ENCODE measurements around the gene METRNL. TPM values are rescaled to one million over a fixed set of nuclear protein-coding genes. Genes with fewer than 3 reads are reported as not detected.
"Not testable (repeated sequence)": the region's sequence is repeated elsewhere in the genome, so short reads cannot be mapped to it uniquely, and the experiment has no call there.

Gene METRNL
- total RNA-seq, 1 experiment from 2014 or later = 32.4 TPM

DNA sequence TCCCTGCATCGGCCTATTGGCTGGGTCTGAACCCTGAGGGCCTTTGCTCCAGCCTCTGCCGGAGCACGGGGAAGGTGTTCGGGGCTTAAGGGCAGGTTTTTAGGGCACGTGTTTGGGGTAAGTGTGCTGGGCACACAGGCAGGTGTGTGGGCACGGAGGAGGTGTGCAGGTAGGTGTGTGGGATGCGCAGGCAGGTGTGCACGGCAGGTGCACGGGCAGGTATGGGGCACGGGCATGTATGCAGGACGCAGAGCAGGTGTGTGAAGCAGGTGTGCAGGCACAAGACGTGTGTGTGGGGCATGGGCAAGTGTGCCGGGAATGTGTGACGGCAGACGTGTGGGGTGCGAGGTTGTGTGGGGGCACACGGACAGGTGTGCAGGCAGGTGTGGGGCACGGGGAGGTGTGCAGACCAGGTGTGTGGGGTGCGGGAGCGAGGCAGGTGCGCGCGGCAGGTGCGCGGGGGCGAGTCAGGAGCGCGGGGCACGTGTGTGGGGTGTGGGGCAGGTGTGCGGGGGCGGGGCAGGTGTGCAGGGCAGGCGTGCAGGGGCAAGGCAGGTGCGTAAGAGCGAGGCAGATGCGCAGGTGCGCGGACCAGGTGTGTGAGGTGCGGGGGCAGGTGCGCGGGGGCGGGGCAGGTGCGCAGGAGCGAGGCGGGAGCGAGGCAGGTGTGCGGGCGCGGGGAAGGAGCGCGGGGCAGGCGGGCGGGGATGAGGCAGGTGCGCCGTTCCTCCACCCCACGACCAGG lies 28.6 kb upstream of the METRNL start:
- no peak for DNase-seq (ENCODE audit: low read depth)
- in situ Hi-C loops (cut with HindIII; ENCODE audit: low pct_unique_long_range_greater_than_20kb, low sequenced_read_pairs) = no loop called here

DNA sequence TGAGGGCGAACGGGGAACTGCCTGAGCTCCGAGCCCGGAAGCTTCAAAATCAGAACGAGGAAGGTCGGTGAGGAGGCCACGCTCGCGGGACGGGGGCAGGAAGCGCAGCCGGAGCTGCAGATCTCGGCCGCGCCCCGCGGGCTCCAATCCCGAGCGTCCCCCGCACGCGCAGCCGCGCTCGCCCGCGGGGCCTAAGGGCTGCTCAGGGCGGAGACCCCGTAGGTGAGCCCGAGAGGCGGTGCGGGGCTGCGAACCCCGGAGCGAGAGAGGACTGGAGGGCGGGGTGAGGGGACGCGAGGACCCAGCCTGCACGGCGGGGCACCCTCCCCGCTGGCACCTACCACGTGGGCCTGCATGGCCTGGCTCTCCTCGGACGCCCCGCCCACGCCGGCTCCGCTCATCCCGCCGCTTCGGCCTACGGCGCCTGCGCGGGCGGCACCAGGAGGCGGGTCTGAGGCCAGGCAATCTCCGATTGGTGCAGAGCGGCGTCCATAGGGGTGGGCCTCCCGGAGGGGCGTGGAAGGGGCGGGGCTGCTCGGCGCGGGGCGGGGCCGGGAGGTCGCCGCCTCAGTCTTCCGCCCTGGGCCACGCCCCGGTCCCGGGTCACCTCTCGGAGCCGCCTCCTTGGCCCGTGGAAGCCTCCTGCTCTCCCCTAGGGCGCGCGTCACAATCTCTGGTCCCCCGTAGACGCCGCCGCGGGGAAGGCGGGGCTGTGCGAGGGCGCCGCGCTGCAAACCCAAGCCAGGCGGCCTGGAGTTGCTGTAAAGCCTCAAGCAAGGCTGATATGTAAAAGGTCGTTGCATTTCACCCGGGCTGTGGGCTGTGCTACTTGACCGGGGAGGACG lies 27.8 kb upstream of the METRNL start:
- in situ Hi-C loops (cut with HindIII; ENCODE audit: low pct_unique_long_range_greater_than_20kb, low sequenced_read_pairs) = no loop called here
- DNase-seq (ENCODE audit: low read depth) = peak; percentile 96

DNA sequence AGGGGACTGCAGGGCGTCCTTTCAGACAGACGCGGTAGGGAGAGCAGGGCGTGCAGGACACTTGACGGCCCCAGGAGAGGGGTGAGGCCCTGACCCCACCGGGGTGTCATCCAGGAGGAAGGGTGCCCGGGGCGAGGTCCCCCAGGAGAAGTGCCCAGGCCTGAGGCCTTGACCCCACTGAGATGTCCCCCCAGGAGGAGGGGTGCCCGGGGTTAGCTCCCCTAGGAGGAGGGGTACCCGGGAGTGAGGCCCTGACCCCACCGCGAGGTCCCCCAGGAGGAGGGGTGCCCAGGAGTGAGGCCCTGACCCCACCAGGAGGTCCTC lies 27.2 kb upstream of the METRNL start:
- in situ Hi-C loops (cut with HindIII; ENCODE audit: low pct_unique_long_range_greater_than_20kb, low sequenced_read_pairs) = no loop called here

DNA sequence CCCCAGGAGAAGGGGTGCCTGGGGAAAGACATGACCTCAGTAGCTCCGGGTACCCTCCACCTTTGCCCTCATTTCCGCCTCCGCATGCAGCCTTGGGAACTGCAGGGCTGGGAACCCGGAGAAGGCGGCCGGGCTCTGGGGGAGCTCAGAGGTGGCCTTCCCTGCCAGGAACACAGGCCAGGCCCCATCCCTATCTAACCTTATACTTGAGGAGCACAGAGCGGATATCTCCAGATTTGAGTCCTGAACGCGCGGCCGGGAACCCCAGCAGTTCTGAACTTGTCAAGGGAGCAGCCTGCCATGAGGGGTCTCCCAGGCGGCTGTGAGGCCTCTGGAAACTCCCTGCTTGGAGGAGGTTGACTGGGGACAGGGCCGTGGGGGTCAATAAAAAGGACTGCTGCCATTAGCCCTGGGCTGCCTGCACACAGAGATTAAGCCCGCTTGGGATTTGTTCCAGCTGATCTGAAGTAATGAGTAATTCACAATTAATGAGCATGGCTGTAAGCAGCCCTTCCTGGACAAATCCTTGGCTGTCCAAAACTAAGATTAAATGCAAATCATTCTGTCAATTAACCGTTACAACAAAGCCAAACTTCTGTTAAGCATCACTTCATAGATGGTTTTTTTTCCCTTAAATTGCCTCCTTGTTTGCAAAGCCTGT lies 26.3 kb upstream of the METRNL start:
- in situ Hi-C loops (cut with HindIII; ENCODE audit: low pct_unique_long_range_greater_than_20kb, low sequenced_read_pairs) = no loop called here
- no peak for DNase-seq (ENCODE audit: low read depth)

More for the DNA sequence above, 27.2 kb upstream of the METRNL start:
- DNase-seq (ENCODE audit: low read depth) = no peak

DNA sequence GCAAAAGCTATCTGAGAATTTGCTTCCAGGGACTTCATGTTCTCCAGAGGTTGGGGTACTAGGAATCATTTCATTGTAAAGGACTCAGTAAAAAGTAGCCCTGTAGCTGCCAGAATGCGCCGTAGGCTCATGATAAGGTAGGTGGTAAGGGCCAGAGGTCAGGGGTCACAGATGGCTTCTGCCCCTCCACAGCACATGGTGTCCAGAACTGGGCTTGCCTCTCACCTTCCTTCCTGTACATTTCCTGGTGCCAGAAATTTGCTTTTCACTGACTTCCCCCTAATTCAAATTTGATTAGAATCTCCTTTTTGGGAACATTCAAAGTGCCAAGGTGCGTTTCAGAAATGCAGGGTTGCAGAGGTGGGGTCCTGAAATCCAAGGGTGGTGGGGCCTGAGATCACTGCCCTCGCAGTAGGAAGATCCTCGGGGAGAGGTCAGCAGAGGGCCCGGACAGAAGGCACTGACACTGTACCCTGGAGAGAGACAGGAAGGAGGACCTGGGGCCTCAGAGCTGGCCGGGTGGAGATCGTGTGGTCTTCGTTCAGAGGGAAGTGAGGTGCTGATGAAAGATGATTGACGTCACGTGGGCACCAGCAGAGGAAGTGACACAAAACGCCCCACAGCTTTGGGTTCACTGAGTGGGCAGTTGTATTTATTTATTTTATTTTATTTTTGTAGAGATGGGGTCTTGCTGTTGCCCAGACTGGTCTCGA lies 25.5 kb upstream of the METRNL start:
- in situ Hi-C loops (cut with HindIII; ENCODE audit: low pct_unique_long_range_greater_than_20kb, low sequenced_read_pairs) = no loop called here

DNA sequence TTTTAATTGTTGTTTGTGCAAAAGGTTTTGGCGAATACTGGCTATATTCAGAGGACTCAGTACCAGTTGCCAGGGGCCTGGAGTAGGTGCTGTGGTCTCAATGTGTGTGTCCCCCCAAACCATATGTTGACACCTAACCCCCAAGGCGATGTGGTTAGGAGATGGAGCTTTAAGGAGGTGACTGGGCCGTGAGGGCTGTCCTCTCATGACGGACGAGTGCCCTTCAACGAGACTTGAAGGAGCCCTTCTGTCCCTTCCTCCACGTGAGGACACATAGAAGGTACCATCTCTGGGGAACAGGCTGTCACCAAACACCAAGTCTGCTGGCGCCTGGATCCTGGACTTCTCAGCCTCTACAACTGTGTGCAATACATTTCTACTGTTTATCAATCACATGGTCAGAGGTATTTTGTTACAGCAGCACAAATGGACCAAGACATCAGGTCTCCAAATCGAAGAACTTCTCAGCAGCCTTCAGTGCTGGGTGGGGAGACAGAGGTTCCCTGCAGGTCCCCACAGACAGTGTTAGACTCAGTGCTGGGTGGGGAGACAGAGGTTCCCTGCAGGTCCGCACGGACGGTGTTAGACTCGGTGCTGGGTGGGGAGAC lies 24.8 kb upstream of the METRNL start:
- in situ Hi-C loops (cut with HindIII; ENCODE audit: low pct_unique_long_range_greater_than_20kb, low sequenced_read_pairs) = no loop called here
- no peak for DNase-seq (ENCODE audit: low read depth)

More for the DNA sequence above, 25.5 kb upstream of the METRNL start:
- no peak for DNase-seq (ENCODE audit: low read depth)

DNA sequence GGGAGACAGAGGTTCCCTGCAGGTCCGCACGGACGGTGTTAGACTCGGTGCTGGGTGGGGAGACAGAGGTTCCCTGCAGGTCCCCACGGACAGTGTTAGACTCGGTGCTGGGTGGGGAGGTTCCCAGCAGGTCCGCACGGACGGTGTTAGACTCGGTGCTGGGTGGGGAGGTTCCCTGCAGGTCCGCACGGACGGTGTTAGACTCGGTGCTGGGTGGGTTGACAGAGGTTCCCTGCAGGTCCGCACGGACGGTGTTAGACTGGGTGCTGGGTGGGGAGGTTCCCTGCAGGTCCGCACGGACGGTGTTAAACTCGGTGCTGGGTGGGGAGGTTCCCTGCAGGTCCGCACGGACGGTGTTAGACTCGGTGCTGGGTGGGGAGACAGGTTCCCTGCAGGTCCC lies 24.2 kb upstream of the METRNL start:
- in situ Hi-C loops (cut with HindIII; ENCODE audit: low pct_unique_long_range_greater_than_20kb, low sequenced_read_pairs) = not testable (repeated sequence)

DNA sequence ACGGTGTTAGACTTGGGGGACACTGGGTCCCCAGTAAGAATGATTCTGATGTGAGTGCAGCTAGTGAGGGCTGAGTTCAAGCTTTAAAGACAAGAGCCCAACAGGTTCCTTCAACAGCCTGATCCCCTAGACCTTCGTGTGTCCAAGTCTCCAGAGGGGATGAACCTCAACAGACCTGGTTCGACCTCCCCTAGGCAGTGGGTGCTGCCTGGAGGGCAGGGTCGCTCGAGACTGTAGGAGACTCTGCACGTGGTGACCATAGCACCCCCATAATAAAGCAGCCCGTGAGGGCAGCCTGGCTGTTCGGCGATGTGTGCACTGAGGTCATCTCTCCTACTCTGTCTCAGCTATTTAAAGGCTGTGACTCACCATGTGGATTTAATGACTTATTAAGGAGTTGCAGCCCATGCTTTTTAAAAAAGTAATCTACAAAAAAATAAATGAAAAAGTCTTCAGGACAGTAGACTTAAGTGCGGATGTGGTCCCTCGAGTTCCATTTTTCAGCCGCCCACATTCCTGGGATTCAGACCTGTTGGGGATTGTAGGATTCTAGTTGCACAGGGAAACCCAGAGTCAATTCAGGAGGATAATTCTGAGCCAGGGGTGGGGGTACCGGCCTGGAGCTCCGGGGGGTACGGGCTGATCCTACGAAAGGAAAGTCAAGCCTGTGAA lies 23.4 kb upstream of the METRNL start:
- peak; percentile 67 for DNase-seq (ENCODE audit: low read depth)
- in situ Hi-C loops (cut with HindIII; ENCODE audit: low pct_unique_long_range_greater_than_20kb, low sequenced_read_pairs) = no loop called here

More for the DNA sequence above, 24.2 kb upstream of the METRNL start:
- DNase-seq (ENCODE audit: low read depth) = not testable (repeated sequence)

DNA sequence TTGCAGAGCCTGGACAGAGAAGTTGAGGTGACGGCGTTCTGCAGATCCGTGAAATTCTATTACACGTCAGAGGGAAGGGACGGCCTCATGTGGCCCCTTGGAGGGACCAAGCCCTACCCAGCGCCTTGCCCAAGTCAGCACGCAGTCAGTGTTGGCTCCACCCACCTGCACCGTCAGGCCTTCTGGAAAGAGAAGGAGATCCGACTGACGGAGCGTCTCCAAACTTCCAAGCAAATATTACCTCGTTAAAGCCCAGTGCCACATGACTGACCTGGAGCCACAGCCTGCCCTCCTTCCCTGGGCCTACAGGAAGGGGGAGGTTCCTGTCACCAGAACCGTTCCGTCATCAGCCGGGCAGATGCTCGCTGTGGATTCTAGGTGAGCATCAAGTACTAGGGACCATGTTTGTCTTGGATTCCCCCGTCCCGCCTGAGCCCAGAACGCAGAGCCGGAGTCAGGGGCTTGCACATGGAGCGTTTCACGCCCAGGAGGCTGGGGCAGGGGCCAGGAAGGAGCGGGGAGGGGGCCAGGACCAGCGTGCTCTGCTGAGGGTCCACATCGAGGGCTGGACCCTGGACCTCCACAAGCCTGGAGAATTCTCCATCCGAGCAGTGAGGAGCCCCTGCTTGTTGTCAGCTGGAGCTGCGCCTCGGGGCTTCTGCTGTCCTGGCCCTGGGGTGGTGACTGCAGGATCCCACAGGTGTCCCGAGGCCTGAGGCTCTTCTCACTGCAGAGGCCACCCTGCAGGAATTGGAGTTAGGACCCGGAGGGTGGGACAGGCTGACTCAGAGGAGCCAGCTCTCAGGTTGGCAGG lies 22.6 kb upstream of the METRNL start:
- DNase-seq (ENCODE audit: low read depth) = peak; percentile 51
- in situ Hi-C loops (cut with HindIII; ENCODE audit: low pct_unique_long_range_greater_than_20kb, low sequenced_read_pairs) = no loop called here

DNA sequence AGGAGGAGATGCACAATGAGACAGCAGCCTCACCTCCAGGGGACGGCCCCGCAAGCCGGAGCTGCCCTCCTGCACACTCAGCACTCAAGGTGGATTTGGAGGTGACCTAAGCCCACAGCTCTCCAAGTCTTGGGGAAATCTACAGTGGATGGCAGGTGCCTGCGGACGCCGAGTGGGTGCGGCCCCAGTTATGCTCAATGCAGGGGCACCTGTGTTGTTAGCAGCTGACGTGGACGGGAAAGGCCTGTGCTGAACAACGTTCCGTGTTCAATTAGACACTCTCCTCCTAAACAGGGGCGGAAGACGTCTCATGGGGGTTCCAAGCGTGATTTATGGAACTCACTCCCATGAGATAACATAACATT lies 22.0 kb upstream of the METRNL start:
- in situ Hi-C loops (cut with HindIII; ENCODE audit: low pct_unique_long_range_greater_than_20kb, low sequenced_read_pairs) = no loop called here
- no peak for DNase-seq (ENCODE audit: low read depth)

DNA sequence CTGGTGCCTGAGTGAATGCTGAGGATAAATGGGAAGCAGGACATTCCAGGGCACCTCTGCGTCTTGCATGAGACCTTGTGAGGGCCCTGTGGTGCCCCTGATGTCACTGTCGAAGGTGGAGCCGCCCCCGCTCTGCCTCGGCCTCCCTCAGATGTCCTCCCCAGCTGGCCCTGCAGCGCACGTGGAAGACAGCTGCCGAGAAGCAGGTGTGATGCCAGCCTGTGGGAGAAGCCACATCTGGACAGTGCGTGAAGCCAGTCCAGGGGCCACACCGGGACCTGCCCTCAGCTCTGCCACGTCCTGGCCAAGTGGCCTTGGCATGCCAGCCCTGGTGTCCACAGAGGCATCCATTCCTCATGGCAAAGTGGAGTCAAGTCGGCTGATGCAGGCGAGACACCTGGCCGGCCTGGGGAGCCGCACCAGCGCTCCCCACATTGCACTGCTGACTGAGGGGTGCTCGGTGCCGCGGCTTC lies 21.6 kb upstream of the METRNL start:
- in situ Hi-C loops (cut with HindIII; ENCODE audit: low pct_unique_long_range_greater_than_20kb, low sequenced_read_pairs) = no loop called here
- no peak for DNase-seq (ENCODE audit: low read depth)

DNA sequence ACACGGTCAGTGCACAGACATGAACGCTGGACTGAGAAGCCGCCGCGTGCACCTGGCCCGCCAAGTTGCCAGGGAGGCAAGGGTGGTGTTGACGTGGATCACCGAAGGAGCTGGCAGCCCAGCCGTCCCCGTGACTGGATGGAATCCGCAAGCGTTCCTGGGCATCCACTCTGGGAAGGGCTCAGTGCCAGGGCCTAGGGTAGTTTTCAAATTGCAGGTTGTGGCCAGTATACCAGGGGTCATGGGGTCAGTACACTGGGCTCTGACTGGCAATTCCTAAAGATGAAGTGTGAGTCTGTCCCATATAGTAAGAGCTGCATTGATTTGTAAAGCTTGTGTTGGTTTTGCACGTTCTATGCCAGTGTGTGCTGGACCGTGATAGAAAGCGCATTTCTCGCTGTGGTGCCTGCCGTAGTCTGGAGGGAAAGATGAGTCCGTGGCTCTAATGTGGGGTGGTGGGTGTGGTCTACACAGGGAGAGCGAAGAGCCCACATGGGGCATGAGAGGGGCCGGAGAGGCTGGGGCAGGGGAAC lies 21.1 kb upstream of the METRNL start:
- in situ Hi-C loops (cut with HindIII; ENCODE audit: low pct_unique_long_range_greater_than_20kb, low sequenced_read_pairs) = no loop called here

DNA sequence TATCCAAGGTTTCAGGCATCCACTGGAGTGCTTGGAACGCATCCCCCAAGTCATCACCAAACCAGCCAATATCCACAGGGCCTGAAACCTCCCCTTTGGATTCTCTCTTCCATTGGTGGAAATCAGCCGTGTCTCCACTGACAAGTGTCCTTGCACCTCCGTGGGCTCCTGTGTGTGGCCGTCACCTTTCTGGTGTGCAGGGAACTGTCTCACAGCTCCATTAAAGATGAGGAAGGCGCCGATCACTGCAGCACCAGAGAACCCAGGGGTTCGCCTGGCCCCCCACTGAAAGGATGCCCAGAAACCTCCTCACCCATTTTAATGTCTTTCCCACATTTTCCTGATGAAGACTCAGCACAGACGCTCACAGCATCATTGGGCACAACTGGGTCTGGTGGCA lies 17.8 kb upstream of the METRNL start:
- in situ Hi-C loops (cut with HindIII; ENCODE audit: low pct_unique_long_range_greater_than_20kb, low sequenced_read_pairs) = no loop called here
- DNase-seq (ENCODE audit: low read depth) = no peak

More for the DNA sequence above, 21.1 kb upstream of the METRNL start:
- no peak for DNase-seq (ENCODE audit: low read depth)

DNA sequence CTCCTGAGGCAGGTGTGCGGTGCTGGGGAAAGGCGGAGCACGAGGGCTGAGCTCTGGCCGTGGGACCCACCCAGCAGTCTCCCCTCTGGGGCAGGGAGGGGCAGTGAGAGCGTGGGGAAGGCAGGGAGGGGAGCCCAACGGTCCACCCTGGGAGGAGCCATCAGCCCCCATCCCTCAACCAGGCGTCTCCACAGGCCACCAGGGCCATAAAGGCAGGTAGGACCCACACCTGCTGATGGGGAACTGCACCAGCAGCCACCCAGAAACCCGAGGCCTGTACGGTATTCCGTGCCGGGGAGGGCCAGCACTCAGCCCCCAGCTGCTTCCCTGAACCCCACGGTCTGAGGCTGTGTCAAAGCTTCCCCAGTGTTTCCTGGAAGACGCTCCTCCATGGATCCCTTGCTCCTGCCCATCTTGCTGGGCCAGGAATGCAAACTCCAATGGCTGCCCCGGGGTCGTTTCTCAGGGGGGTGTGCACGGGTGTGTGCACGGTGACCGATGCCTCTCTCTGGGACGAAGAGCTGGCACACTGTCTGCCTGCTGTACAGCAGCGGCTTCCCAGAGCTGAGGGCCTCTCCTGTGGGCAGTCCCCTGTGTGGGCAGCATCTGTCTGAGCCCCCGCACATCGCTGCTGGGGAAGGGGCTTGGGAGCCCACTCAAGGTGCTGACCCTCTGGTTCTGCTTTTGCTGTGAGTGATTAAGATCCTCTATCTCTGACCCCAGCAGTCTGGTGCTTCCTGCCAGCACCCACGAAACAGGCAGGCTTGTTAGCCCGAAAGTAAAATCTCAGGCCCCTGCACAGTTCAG lies 17.2 kb upstream of the METRNL start:
- no peak for DNase-seq (ENCODE audit: low read depth)
- in situ Hi-C loops (cut with HindIII; ENCODE audit: low pct_unique_long_range_greater_than_20kb, low sequenced_read_pairs) = no loop called here

DNA sequence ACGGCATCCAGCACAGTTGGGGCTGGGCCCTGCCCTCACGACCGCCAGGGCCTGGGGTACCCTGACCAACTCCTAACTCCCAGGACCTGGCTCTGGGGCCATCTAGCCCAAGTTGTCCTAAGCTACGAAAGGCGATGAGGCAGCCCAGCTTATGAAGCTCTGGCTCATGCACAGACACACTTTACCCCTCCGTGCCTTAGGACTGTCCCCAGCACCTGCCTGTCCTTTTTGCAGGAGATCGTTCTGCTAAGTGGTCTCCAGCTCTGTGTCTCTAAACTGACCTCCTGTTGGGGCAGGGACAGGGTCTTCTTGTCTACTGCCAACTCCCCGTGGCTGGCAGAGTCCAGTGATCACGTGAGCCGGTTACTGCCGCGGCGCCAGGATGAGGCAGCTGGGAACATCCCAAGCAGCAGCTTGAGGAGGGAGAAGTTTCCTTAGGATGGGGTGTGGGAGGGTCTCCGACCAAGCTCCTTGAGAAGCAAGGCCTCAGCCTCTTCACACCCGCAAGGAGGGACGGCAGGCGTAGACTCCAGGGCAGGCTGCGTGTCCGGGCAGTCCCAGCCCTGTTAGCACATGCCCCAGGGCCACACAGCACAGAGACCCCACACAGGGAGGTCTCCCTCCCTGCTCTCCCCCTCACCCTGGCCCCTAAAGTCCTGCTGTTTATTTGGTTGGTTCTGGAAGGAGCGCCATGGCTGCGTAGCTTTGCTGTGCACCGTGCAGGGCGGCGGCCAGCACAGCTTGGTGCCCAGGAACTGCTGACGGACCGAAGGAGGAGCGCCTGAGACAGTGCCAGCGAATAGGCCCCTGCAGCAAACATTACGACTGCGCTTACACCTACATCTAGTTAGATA lies 16.4 kb upstream of the METRNL start:
- no peak for DNase-seq (ENCODE audit: low read depth)
- in situ Hi-C loops (cut with HindIII; ENCODE audit: low pct_unique_long_range_greater_than_20kb, low sequenced_read_pairs) = no loop called here
